HG03565 (cell line): ENCODE measurements around the gene GDPGP1.
A peak's percentile ranks its signal among the peaks of the same experiment; 100 is the strongest.

Experiments used
- ATAC-seq: cut with Tn5 transposase; IDR thresholded peaks from one replicate; pipeline ENCODE4 v1.9.1; 2021; ENCODE audit warnings: mild to moderate bottlenecking, moderate library complexity; ENCODE audit not compliant: unreplicated experiment

Gene GDPGP1

GRCh38 chr15:90223441-90224165, 10.4 kb upstream of the GDPGP1 start:
- no peak for ATAC-seq

DNA sequence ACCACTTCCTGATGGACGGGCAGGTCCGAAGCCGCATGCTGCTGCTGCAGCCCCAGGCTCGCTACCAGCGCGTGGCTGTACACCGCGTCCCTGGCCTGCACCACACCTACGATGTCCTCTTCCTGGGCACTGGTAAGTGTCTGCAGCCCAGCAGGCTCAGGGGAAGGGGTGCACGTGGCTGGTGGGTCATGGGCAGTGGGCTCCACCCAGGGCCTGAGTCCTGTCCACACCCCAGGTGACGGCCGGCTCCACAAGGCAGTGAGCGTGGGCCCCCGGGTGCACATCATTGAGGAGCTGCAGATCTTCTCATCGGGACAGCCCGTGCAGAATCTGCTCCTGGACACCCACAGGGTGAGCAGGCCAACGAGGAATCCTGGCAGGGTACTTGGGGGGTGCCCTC, 9.0 kb upstream of the GDPGP1 start:
- ATAC-seq = no peak

- no peak for ATAC-seq
These were observed 8.3 kb upstream of the GDPGP1 start for GRCh38 chr15:90225504-90226234.

GRCh38 chr15:90227336-90227735, 6.7 kb upstream of the GDPGP1 start:
- no peak for ATAC-seq

GRCh38 chr15:90227816-90228772, 5.9 kb upstream of the GDPGP1 start:
- ATAC-seq = no peak

GRCh38 chr15:90228960-90229359, 5.0 kb upstream of the GDPGP1 start:
- ATAC-seq = no peak

- no peak for ATAC-seq
These were observed 3.9 kb upstream of the GDPGP1 start for GRCh38 chr15:90230071-90230494.

- no peak for ATAC-seq
These were observed 3.4 kb upstream of the GDPGP1 start for GRCh38 chr15:90230610-90231009.

DNA sequence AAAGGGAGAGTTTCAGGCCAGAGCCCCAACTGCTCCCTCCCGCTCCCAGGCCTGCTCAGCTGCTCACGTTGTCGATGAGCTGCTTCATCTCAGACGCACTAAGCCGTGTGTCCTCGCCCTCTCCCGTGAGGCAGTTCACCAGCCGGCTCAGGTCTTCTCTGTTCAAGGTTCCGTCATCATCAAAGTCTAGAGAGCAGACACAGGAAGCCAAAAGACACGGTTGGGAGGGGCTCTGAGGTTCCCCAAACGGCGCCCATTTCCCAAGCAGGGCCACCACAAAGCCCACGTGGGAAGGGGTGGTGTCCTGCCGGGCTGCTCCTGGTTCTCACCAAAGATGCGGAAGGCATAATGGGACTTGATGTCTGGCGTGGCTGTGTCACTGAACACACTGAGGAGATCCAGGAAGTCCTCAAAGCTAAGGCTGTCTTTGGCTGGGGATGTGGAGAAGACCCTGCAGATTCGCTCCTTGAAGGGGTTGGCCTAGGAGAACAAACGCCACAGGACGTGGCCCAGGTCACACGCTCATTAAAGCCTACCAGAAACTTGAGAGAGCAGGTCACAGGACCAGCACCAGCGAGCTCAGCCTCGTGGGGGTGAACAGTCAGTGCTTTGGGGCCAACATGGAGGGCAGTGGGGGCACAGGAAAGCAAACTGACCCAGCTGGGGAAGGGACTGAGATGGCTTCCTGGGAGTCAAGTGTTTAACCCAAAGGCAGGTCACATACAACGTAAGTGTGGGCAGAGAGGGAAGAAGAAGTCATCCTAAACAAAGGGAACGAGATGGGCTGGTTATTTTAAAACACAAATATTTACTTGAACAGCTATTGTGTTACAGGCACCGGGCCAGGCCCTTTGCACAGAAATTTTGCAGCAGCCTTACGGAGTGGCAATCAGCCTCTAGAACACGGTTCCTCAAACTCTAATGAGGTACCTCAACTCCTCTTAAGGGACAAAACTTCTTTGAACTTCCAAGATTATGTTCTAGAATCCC, 2.7 kb upstream of the GDPGP1 start:
- no peak for ATAC-seq

- no peak for ATAC-seq
These were observed 1.8 kb upstream of the GDPGP1 start for GRCh38 chr15:90232196-90232595.

DNA sequence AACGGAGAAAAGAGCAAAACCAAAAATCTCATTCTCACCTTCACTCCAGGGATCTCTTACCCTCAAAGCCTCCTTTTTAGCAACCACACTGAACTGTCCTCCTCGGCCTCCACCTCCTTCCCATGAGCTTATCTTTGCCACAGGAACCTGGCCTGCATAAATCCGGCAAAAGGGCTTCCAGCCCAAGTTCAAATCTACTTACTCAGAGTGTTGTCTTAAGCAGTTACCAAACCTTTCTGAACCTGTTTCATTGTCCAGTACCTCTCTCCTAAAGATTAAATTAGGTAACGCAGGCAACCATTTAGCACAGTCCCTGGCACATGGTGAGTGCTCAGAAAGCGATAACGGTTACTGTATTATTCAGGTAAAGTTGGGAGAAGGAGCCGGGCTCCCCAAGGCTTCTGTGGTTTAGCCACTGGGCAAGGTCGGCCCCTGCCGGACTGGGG, 1.0 kb upstream of the GDPGP1 start:
- no peak for ATAC-seq

GRCh38 chr15:90233387-90234095, 468 bp upstream of the GDPGP1 start, which contains the start of gene CIB1:
CIB1 (minus strand) TSS chr15:90233941; CDS start chr15:90233885, 56 bp downstream.
- ATAC-seq = peak; percentile 75

DNA sequence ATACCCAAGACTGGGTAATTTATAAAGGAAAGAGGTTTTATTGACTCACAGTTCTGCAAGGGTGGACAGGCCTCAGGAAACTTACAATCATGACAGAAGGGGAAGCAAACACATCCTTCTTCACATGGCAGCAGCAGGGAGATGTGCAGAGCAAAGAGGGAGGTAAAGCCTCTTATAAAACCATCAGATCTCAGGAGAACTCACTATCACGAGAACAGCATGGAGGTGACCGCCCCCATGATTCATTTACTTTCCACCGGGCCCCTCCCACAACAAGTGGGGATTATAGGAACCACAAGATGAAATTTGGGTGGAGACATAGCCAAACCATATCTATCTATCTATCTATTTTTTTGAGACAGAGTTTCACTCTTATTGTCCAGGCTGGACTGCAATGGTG, 5.4 kb downstream of the GDPGP1 start:
- ATAC-seq = no peak

- no peak for ATAC-seq
These were observed 6.8 kb downstream of the GDPGP1 start for GRCh38 chr15:90240856-90241255.

GRCh38 chr15:90241343-90242192, 7.6 kb downstream of the GDPGP1 start:
- no peak for ATAC-seq

- ATAC-seq = no peak
These were observed 10.1 kb downstream of the GDPGP1 start for GRCh38 chr15:90243943-90244639.

DNA sequence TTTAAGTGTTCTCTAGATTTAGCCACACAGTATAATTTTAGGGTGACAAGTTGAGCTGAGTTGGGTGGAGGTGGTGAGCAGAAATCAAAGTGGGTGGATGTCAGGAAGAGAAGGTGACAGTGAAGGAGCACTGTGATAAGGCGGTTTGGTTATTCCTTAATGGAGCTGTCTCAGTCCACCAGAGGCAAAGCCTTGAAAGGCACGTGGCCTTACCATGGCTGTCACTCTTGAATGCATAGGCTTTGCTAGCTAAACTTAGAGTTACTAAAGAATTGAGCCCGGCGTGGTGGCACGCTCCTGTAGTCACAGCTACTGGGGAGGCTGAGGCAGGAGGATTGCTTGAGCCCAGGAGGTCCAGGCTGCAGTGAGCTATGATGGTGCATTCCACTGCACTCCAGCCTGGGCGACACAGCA, 14.8 kb downstream of the GDPGP1 start:
- no peak for ATAC-seq
